OCI-LY3 (cell line): ENCODE data around the gene PRR16.

Experiments used
- CTCF ChIP-seq: fragments of 200-600, 300-600 bp; sonication (generic); IDR thresholded peaks from 2 replicates; pipeline ENCODE4 v1.5.1; 2014; ENCODE audit warnings: antibody characterized with exemption, low read length, low read depth
- EZH2phosphoT487 ChIP-seq: fragments of 200-600 bp; shearing (Covaris generic); IDR thresholded peaks from 2 replicates; pipeline ENCODE4 v1.6.1; 2018; ENCODE audit warnings: antibody characterized with exemption, mixed run types, low read depth

GRCh38 chr5:120516805-120517204 is 52.7 kb downstream of the PRR16 start:
- TF ChIP-seq CTCF: no peak
- TF ChIP-seq EZH2phosphoT487: no peak
